HEK293 (cell line): ENCODE data around the gene C2.

Experiments
- BCL11A ChIP-seq: fragments of 450-650 bp; formaldehyde crosslinking; IDR thresholded peaks from 2 replicates; pipeline ENCODE4 v1.5.1; 2016; ENCODE audit warnings: low read depth, missing biosample characterization, missing genetic modification characterization
- GLIS1 ChIP-seq: fragments of 450-650 bp; formaldehyde crosslinking; IDR thresholded peaks from 2 replicates; pipeline ENCODE4 v1.5.1; 2016; ENCODE audit warnings: missing biosample characterization, missing genetic modification characterization
- OSR2 ChIP-seq: fragments of 450-650 bp; formaldehyde crosslinking; IDR thresholded peaks from 2 replicates; pipeline ENCODE4 v1.5.1; 2016; ENCODE audit warnings: missing biosample characterization, missing genetic modification characterization
- PATZ1 ChIP-seq: fragments of 450-650 bp; formaldehyde crosslinking; IDR thresholded peaks from 2 replicates; pipeline ENCODE4 v1.5.1; 2016; ENCODE audit warnings: missing biosample characterization, missing genetic modification characterization
- PBX3 ChIP-seq: sonication (generic); formaldehyde crosslinking; IDR thresholded peaks from 2 replicates; pipeline ENCODE4 v1.8.1; 2022; ENCODE audit warnings: mild to moderate bottlenecking, moderate library complexity, missing genetic modification reagents
- PRDM2 ChIP-seq: fragments of 450-650 bp; formaldehyde crosslinking; IDR thresholded peaks from 2 replicates; pipeline ENCODE4 v1.5.1; 2016; ENCODE audit warnings: missing biosample characterization, missing genetic modification characterization, borderline replicate concordance
- TSHZ1 ChIP-seq: fragments of 450-650 bp; formaldehyde crosslinking; IDR thresholded peaks from 2 replicates; pipeline ENCODE4 v1.5.1; 2016; ENCODE audit warnings: missing biosample characterization, missing genetic modification characterization, borderline replicate concordance
- YY2 ChIP-seq: fragments of 450-650 bp; formaldehyde crosslinking; IDR thresholded peaks from 2 replicates; pipeline ENCODE4 v1.5.1; 2016; ENCODE audit warnings: missing biosample characterization, missing genetic modification characterization
- ZBTB21 ChIP-seq: fragments of 450-650 bp; formaldehyde crosslinking; IDR thresholded peaks from 2 replicates; pipeline ENCODE4 v1.5.1; 2017; ENCODE audit warnings: missing biosample characterization, missing genetic modification characterization
- ZBTB7A ChIP-seq: fragments of 450-650 bp; formaldehyde crosslinking; IDR thresholded peaks from 2 replicates; pipeline ENCODE4 v1.5.1; 2016; ENCODE audit warnings: low read depth, missing biosample characterization, missing genetic modification characterization
- ZFP37 ChIP-seq: fragments of 450-650 bp; formaldehyde crosslinking; IDR thresholded peaks from 2 replicates; pipeline ENCODE4 v1.5.1; 2016; ENCODE audit warnings: missing biosample characterization, missing genetic modification characterization
- ZNF140 ChIP-seq: fragments of 450-650 bp; formaldehyde crosslinking; IDR thresholded peaks from 2 replicates; pipeline ENCODE4 v1.5.1; 2016; ENCODE audit warnings: missing biosample characterization, missing genetic modification characterization
- ZNF157 ChIP-seq: fragments of 450-650 bp; formaldehyde crosslinking; IDR thresholded peaks from 2 replicates; pipeline ENCODE4 v1.5.1; 2016; ENCODE audit warnings: missing biosample characterization, missing genetic modification characterization
- ZNF16 ChIP-seq: fragments of 450-650 bp; formaldehyde crosslinking; IDR thresholded peaks from 2 replicates; pipeline ENCODE4 v1.5.1; 2016; ENCODE audit warnings: low read depth, missing biosample characterization, missing genetic modification characterization
- ZNF175 ChIP-seq: fragments of 450-650 bp; formaldehyde crosslinking; IDR thresholded peaks from 2 replicates; pipeline ENCODE4 v1.5.1; 2016; ENCODE audit warnings: missing biosample characterization, missing genetic modification characterization
- ZNF366 ChIP-seq: fragments of 450-650 bp; formaldehyde crosslinking; conservative IDR thresholded peaks from 2 replicates; pipeline ENCODE4 v1.5.1; 2016; ENCODE audit warnings: missing biosample characterization, missing genetic modification characterization
- ZNF394 ChIP-seq: fragments of 450-650 bp; formaldehyde crosslinking; IDR thresholded peaks from 2 replicates; pipeline ENCODE4 v1.5.1; 2016; ENCODE audit warnings: missing biosample characterization, missing genetic modification characterization, mild to moderate bottlenecking, moderate library complexity, borderline replicate concordance
- ZNF423 ChIP-seq: fragments of 450-650 bp; formaldehyde crosslinking; IDR thresholded peaks from 2 replicates; pipeline ENCODE4 v1.5.1; 2016; ENCODE audit warnings: missing biosample characterization, missing genetic modification characterization
- ZNF558 ChIP-seq: fragments of 450-650 bp; formaldehyde crosslinking; IDR thresholded peaks from 2 replicates; pipeline ENCODE4 v1.5.1; 2016; ENCODE audit warnings: missing biosample characterization, missing genetic modification characterization
- ZNF560 ChIP-seq: fragments of 450-650 bp; formaldehyde crosslinking; IDR thresholded peaks from 2 replicates; pipeline ENCODE4 v1.5.1; 2017; ENCODE audit warnings: missing biosample characterization, missing genetic modification characterization, borderline replicate concordance
- ZNF600 ChIP-seq: fragments of 450-650 bp; formaldehyde crosslinking; IDR thresholded peaks from 2 replicates; pipeline ENCODE4 v1.5.1; 2016; ENCODE audit warnings: missing biosample characterization, missing genetic modification characterization
- ZNF624 ChIP-seq: fragments of 450-650 bp; formaldehyde crosslinking; IDR thresholded peaks from 2 replicates; pipeline ENCODE4 v1.5.1; 2017; ENCODE audit warnings: missing biosample characterization, missing genetic modification characterization
- ZNF654 ChIP-seq: fragments of 450-650 bp; formaldehyde crosslinking; IDR thresholded peaks from 2 replicates; pipeline ENCODE4 v1.5.1; 2016; ENCODE audit warnings: low read depth, missing biosample characterization, missing genetic modification characterization
- ZNF707 ChIP-seq: fragments of 450-650 bp; formaldehyde crosslinking; IDR thresholded peaks from 2 replicates; pipeline ENCODE4 v1.5.1; 2016; ENCODE audit warnings: missing biosample characterization, missing genetic modification characterization
- ZNF768 ChIP-seq: fragments of 450-650 bp; formaldehyde crosslinking; IDR thresholded peaks from 2 replicates; pipeline ENCODE4 v1.5.1; 2018; ENCODE audit warnings: missing biosample characterization, mild to moderate bottlenecking, missing genetic modification characterization
- ZNF776 ChIP-seq: fragments of 450-650 bp; formaldehyde crosslinking; IDR thresholded peaks from 2 replicates; pipeline ENCODE4 v1.5.0; 2017; ENCODE audit warnings: missing biosample characterization, missing genetic modification characterization, borderline replicate concordance
- ZNF830 ChIP-seq: fragments of 450-650 bp; IDR thresholded peaks from 2 replicates; pipeline ENCODE4 v1.5.0; 2018; ENCODE audit warnings: missing biosample characterization, missing genetic modification characterization, low read depth, mild to moderate bottlenecking, moderate library complexity
- ZXDB ChIP-seq: fragments of 450-650 bp; formaldehyde crosslinking; IDR thresholded peaks from 2 replicates; pipeline ENCODE4 v1.5.1; 2016; ENCODE audit warnings: missing biosample characterization, missing genetic modification characterization

The C2 gene

GRCh38 chr6:31901953-31902643, 25.4 kb upstream of the C2 start, which contains the start of gene ZBTB12 (continued):
- TF ChIP-seq ZNF140 (no peak), ZNF157 (tag by site-specific recombination) (no peak), GLIS1 (tag by site-specific recombination) (peak; percentile 79), YY2 (no peak), ZNF16 (tag by site-specific recombination) (no peak), ZBTB21 (tag by site-specific recombination) (no peak), ZNF776 (tag by site-specific recombination) (no peak), PBX3 (CRISPR knock-in tag) (peak; percentile 71; the same call in 1 of the 2 replicates), ZNF707 (tag by site-specific recombination) (no peak), TSHZ1 (no peak), ZNF830 (tag by site-specific recombination) (no peak), ZNF560 (tag by site-specific recombination) (no peak), PATZ1 (tag by site-specific recombination) (peak; percentile 96), ZNF600 (tag by site-specific recombination) (0 out of 2 replicates have a peak, but pooled peaks have one; percentile 37), ZNF366 (tag by site-specific recombination) (0 out of 2 replicates have a peak, but pooled peaks have one; percentile 15), ZNF394 (tag by site-specific recombination) (peak; percentile 32; the same call in 1 of the 2 replicates), ZNF624 (no peak), BCL11A (no peak), ZXDB (tag by site-specific recombination) (peak; percentile 59), ZFP37 (no peak), ZNF175 (no peak), PRDM2 (tag by site-specific recombination) (no peak), ZBTB7A (tag by site-specific recombination) (peak; percentile 70; the same call in 1 of the 2 replicates), ZNF423 (tag by site-specific recombination) (peak; percentile 91), ZNF558 (peak; percentile 27; the same call in 1 of the 2 replicates), ZNF654 (no peak), OSR2 (tag by site-specific recombination) (no peak), ZNF768 (tag by site-specific recombination) (no peak)
